Upper lobe of left lung (tissue), 6 donors: ENCODE results near the gene TMEM81. TPM values are rescaled to one million over a fixed set of nuclear protein-coding genes. Genes with fewer than 3 reads are reported as not detected.

ENCODE experiments used
- ATAC-seq, 2 donors: fragments of 200-7000 bp; cut with Tn5 transposase; one replicate each; pipeline ENCODE4 v1.9.1; 2022; ENCODE audit warnings: mild to moderate bottlenecking in 2 of 2, moderate library complexity in 2 of 2; ENCODE audit not compliant: low FRiP score in 2 of 2
- DNase-seq, 2 donors: peaks; one replicate each; pipeline ENCODE4 v3.0.0-alpha.2; 2019 to 2020
- H3K27ac ChIP-seq, 4 donors: fragments of 200-600 bp; sonication (generic); one replicate each; pipeline ENCODE4 v1.5.1; 2016 to 2019
- H3K27me3 ChIP-seq, 4 donors: fragments of 200-600 bp; sonication (generic); one replicate each; pipeline ENCODE4 v1.5.1; 2017 to 2019
- H3K36me3 ChIP-seq, 4 donors: fragments of 200-600 bp; sonication (generic); one replicate each; pipeline ENCODE4 v1.5.1; 2016 to 2019
- H3K4me1 ChIP-seq, 4 donors: fragments of 200-600 bp; sonication (generic); one replicate each; pipeline ENCODE4 v1.5.1; 2018 to 2019
- H3K4me3 ChIP-seq, 4 donors: fragments of 200-600 bp; sonication (generic); one replicate each; pipeline ENCODE4 v1.5.1; 2017 to 2019; ENCODE audit warnings: mild to moderate bottlenecking in 2 of 4, moderate library complexity in 1 of 4
- H3K9me3 ChIP-seq, 4 donors: fragments of 200-600 bp; sonication (generic); one replicate each; pipeline ENCODE4 v1.5.1; 2018 to 2019
- CTCF ChIP-seq, 6 experiments: fragments of 450-650 bp in 4 of 6; fragments of 200-600 bp in 2 of 6; sonication (generic) in 2 of 6; IDR thresholded peaks; one replicate each; pipeline ENCODE4 v1.5.1; 2016 to 2019; ENCODE audit warnings: antibody characterized with exemption in 6 of 6
- EP300 ChIP-seq, 4 donors: sonication (generic); formaldehyde crosslinking; IDR thresholded peaks; one replicate each; pipeline ENCODE4 v1.5.1; 2017; ENCODE audit warnings: antibody characterized with exemption in 4 of 4, control low read depth in 2 of 4
- POLR2A ChIP-seq, 4 donors: fragments of 450-650 bp; IDR thresholded peaks; one replicate each; pipeline ENCODE4 v1.5.1; 2016 to 2017; ENCODE audit warnings: antibody characterized with exemption in 4 of 4, mild to moderate bottlenecking in 2 of 4
- POLR2AphosphoS5 ChIP-seq, 2 donors: sonication (generic); formaldehyde crosslinking; IDR thresholded peaks; one replicate each; pipeline ENCODE4 v1.5.1; 2017; ENCODE audit warnings: antibody characterized with exemption in 2 of 2
- WGBS, 2 donors: methylation state at CpG; one replicate each; pipeline ENCODE4 v1.1.5; 2017 to 2018; 5-methylcytosine and 5-hydroxymethylcytosine counted together
- total RNA-seq, 6 donors: library from RNA; depleted of rRNA in 4 of 6; stranded (reverse); fragments of >200 nt in 4 of 6; gene quantifications; one replicate each; pipeline versions ENCODE4 v1.1.0 to v1.2.1, GENCODE V29; 2016 to 2021
- donor health status: DM: no; HTN: no; CAD: no; lungs with moderate emphysema.
- donor health status: DM: no; HTN: yes; CAD: no; lungs with severe emphysema.

TMEM81 gene
- total RNA-seq, 6 donors from 2014 or later, result 1.2 to 7.2 (median 2.8) TPM

- TF ChIP-seq EP300 (IDR thresholded peaks at IDR 0.05) (no peak), POLR2AphosphoS5 (IDR thresholded peaks at IDR 0.05) (no peak), POLR2A (IDR thresholded peaks at IDR 0.05) (no peak), CTCF (IDR thresholded peaks at IDR 0.05) (no peak)
- no peaks in the 10 kb centered on the region for H3K27me3 ChIP-seq
- WGBS, 2 donors, result 84 to 89% methylated on average over 6 to 9 of the region's 12 CpGs
- no peak overlapping the region for H3K27ac ChIP-seq
- ATAC-seq, result no peak
- no peaks in the 10 kb centered on the region for H3K4me1 ChIP-seq
- no peaks in the 10 kb centered on the region for H3K36me3 ChIP-seq
- H3K9me3 ChIP-seq, result no peaks in the 10 kb centered on the region
- peak in 1 of 2 donors; percentile 45 for DNase-seq
- H3K4me3 ChIP-seq, result no peak overlapping the region
Measured at GRCh38 chr1:205071801-205072200, 12.5 kb downstream of the TMEM81 start.

DNA sequence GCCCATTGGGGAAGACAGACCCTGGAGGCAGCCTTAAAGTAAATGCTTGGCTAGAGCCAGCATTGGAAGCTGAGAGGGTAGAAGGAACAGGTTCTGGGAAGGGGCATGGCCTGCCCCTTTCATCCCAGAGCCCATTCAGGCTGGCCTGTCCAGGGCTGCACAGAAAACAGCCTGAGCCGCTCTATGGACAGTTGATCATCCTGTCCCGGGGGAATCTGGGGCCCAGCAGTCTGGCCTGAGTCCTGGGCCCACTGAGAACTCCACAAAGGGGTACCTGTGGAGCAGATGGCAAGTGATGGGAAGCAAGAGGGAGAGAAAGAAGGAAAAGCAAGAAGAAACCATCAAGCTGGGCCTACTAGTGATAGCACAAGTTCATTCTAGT, 13.2 kb downstream of the TMEM81 start:
- no peaks in the 10 kb centered on the region for H3K9me3 ChIP-seq
- no peak overlapping the region for H3K4me3 ChIP-seq
- no peak for DNase-seq
- no peaks in the 10 kb centered on the region for H3K4me1 ChIP-seq
- H3K36me3 ChIP-seq, result no peaks in the 10 kb centered on the region
- no peak overlapping the region for H3K27ac ChIP-seq
- TF ChIP-seq POLR2A (IDR thresholded peaks at IDR 0.05) (no peak), EP300 (IDR thresholded peaks at IDR 0.05) (no peak)
- ATAC-seq, result no peak
- WGBS, 2 donors, result 90 to 94% methylated on average over 2 of the region's 2 CpGs
- no peaks in the 10 kb centered on the region for H3K27me3 ChIP-seq

- peak in 1 of 2 donors; percentile 83 for DNase-seq
- no peak for TF ChIP-seq POLR2AphosphoS5 (IDR thresholded peaks at IDR 0.05)
- TF ChIP-seq POLR2A (IDR thresholded peaks at IDR 0.05), result no peak
- TF ChIP-seq CTCF (IDR thresholded peaks at IDR 0.05), result no peak
- TF ChIP-seq EP300 (IDR thresholded peaks at IDR 0.05), result no peak
- Histone ChIP-seq H3K27me3 (no peaks in the 10 kb centered on the region), H3K36me3 (no peaks in the 10 kb centered on the region), H3K4me1 (no peaks in the 10 kb centered on the region), H3K4me3 (no peak overlapping the region), H3K27ac (no peak overlapping the region), H3K9me3 (no peaks in the 10 kb centered on the region)
- WGBS, 2 donors, result 77 to 83% methylated on average over 14 to 42 of the region's 42 CpGs
- ATAC-seq, result no peak
Measured at GRCh38 chr1:205069371-205070125, 14.7 kb downstream of the TMEM81 start.

DNA sequence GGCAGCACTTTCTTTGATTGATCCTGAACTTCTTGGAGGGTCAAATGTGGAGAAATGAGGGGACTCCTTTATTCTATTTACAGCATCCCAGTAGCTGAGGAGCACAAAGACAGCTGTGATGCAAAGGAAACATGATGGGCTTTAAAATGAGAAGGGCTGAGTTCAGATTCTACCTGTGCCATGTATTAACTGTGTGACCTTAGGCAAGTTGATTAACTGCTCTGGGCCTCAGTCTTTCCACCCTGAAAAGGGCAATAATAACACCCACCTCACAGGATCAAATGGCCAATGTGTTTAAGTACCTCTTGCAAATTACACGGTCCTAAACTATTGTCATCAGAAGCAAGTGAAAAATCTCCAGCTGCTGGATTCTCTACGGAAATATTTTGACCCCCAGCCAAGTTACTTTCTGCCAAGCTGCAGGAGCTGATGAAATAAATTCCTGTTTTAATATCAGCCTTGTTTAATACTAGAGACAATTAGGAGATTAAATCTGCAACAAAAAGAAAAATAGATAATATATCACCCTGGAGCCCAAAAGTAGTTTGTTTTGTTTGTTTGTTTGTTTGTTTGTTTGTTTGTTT, 15.7 kb downstream of the TMEM81 start:
- Histone ChIP-seq H3K27ac (no peak overlapping the region), H3K36me3 (no peaks in the 10 kb centered on the region), H3K4me3 (no peak overlapping the region), H3K4me1 (no peaks in the 10 kb centered on the region), H3K9me3 (no peaks in the 10 kb centered on the region), H3K27me3 (no peaks in the 10 kb centered on the region)
- DNase-seq (no peak), ATAC-seq (no peak)
- WGBS, 2 donors, result 31 to 38% methylated on average over 2 of the region's 2 CpGs
- no peak for TF ChIP-seq EP300 (IDR thresholded peaks at IDR 0.05)

GRCh38 chr1:205068001-205068400, 16.3 kb downstream of the TMEM81 start:
- DNase-seq, result no peak
- WGBS, 2 donors, result 83 to 89% methylated on average over 4 of the region's 4 CpGs
- no peak for ATAC-seq
- Histone ChIP-seq H3K27me3 (no peaks in the 10 kb centered on the region), H3K36me3 (no peaks in the 10 kb centered on the region), H3K9me3 (no peaks in the 10 kb centered on the region), H3K4me1 (no peaks in the 10 kb centered on the region), H3K27ac (no peak overlapping the region), H3K4me3 (no peak overlapping the region)
- no peak for TF ChIP-seq EP300 (IDR thresholded peaks at IDR 0.05)
- TF ChIP-seq POLR2AphosphoS5 (IDR thresholded peaks at IDR 0.05), result no peak
- no peak for TF ChIP-seq POLR2A (IDR thresholded peaks at IDR 0.05)
- no peak for TF ChIP-seq CTCF (IDR thresholded peaks at IDR 0.05)

- Histone ChIP-seq H3K36me3 (no peaks in the 10 kb centered on the region), H3K27ac (no peak overlapping the region), H3K27me3 (no peaks in the 10 kb centered on the region), H3K9me3 (no peaks in the 10 kb centered on the region), H3K4me3 (no peak overlapping the region), H3K4me1 (no peaks in the 10 kb centered on the region)
- 92 to 98% methylated on average over 4 to 6 of the region's 6 CpGs for WGBS, 2 donors
- no peak for DNase-seq
- TF ChIP-seq POLR2AphosphoS5 (IDR thresholded peaks at IDR 0.05) (no peak), EP300 (IDR thresholded peaks at IDR 0.05) (no peak), CTCF (IDR thresholded peaks at IDR 0.05) (no peak), POLR2A (IDR thresholded peaks at IDR 0.05) (no peak)
- ATAC-seq, result no peak
Measured at GRCh38 chr1:205067031-205067430, 17.2 kb downstream of the TMEM81 start.
